HEK293 (cell line): ENCODE results near the gene IRX5.

Experiments used
- CTCF ChIA-PET: fragments of 350-600 bp; formaldehyde crosslinking; extraction: SDS; loops from one replicate; lab custom pipeline; 2021; ENCODE audit warnings: antibody characterized with exemption; lab: Yijun Ruan, JAX
- POLR2A ChIA-PET: fragments of 300-600 bp; formaldehyde crosslinking; extraction: SDS; loops from one replicate; lab custom pipeline; 2020; ENCODE audit warnings: antibody characterized with exemption, inconsistent platforms; lab: Yijun Ruan, JAX
- H3K27ac ChIP-seq: fragments of 200-500 bp; sonication (Bioruptor generic); 2 replicates; pipeline ENCODE4 v1.5.1; 2014; ENCODE audit warnings: low read depth, low read length, control low read depth, inconsistent platforms; ENCODE audit errors: extremely low read depth
- H3K36me3 ChIP-seq, 2 experiments: fragments of 200-500 bp in 1 of 2; sonication (Bioruptor generic) in 1 of 2; 1 replicate in 1 of 2; 2 replicates in 1 of 2; pipeline ENCODE4 v1.5.1; 2014 to 2017; ENCODE audit warnings: inconsistent platforms in 2 of 2, low read length in 2 of 2; ENCODE audit not compliant: control insufficient read depth in 2 of 2, insufficient read depth in 1 of 2
- H3K4me1 ChIP-seq: fragments of 200-500 bp; sonication (Bioruptor generic); 2 replicates; pipeline ENCODE4 v1.5.1; 2014; ENCODE audit warnings: mild to moderate bottlenecking, low read length, inconsistent platforms; ENCODE audit not compliant: control insufficient read depth, insufficient read depth
- H3K4me3 ChIP-seq: 2 replicates; pipeline ENCODE4 v1.5.1; 2011; ENCODE audit warnings: low read depth, mild to moderate bottlenecking, control low read depth, low read length, moderate library complexity
- H3K9me3 ChIP-seq: fragments of 200-500 bp; sonication (Bioruptor generic); 2 replicates; pipeline ENCODE4 v1.5.1; 2014; ENCODE audit warnings: low read depth, low read length, inconsistent platforms; ENCODE audit not compliant: control insufficient read depth, insufficient read depth
- GLI2 ChIP-seq: fragments of 450-650 bp; formaldehyde crosslinking; IDR thresholded peaks from 2 replicates; pipeline ENCODE4; 2017; ENCODE audit warnings: missing biosample characterization, missing genetic modification characterization, low read depth, borderline replicate concordance
- GLIS1 ChIP-seq: fragments of 450-650 bp; formaldehyde crosslinking; IDR thresholded peaks from 2 replicates; pipeline ENCODE4 v1.5.1; 2016; ENCODE audit warnings: missing biosample characterization, missing genetic modification characterization
- KLF8 ChIP-seq: fragments of 450-650 bp; formaldehyde crosslinking; IDR thresholded peaks from 2 replicates; pipeline ENCODE4 v1.5.1; 2016; ENCODE audit warnings: missing biosample characterization, missing genetic modification characterization
- TCF7L2 ChIP-seq: IDR thresholded peaks from 2 replicates; pipeline ENCODE4 v1.6.1; 2011; ENCODE audit warnings: low read depth, mild to moderate bottlenecking, inconsistent platforms, low read length, moderate library complexity, borderline replicate concordance
- ZBTB10 ChIP-seq: fragments of 450-650 bp; formaldehyde crosslinking; IDR thresholded peaks from 2 replicates; pipeline ENCODE4 v1.5.1; 2016; ENCODE audit warnings: missing biosample characterization, missing genetic modification characterization
- ZNF132 ChIP-seq: fragments of 450-650 bp; formaldehyde crosslinking; IDR thresholded peaks from 2 replicates; pipeline ENCODE4 v1.5.1; 2017; ENCODE audit warnings: missing biosample characterization, missing genetic modification characterization, borderline replicate concordance
- ZNF16 ChIP-seq: fragments of 450-650 bp; formaldehyde crosslinking; IDR thresholded peaks from 2 replicates; pipeline ENCODE4 v1.5.1; 2016; ENCODE audit warnings: low read depth, missing biosample characterization, missing genetic modification characterization
- ZNF211 ChIP-seq: fragments of 450-650 bp; formaldehyde crosslinking; IDR thresholded peaks from 2 replicates; pipeline ENCODE4 v1.5.1; 2016; ENCODE audit warnings: low read depth, missing biosample characterization, missing genetic modification characterization
- ZNF37A ChIP-seq: fragments of 450-650 bp; IDR thresholded peaks from 2 replicates; pipeline ENCODE4 v1.5.1; 2018; ENCODE audit warnings: missing biosample characterization, missing genetic modification characterization
- ZNF449 ChIP-seq: fragments of 450-650 bp; formaldehyde crosslinking; IDR thresholded peaks from 2 replicates; pipeline ENCODE4 v1.5.1; 2017; ENCODE audit warnings: missing biosample characterization, mild to moderate bottlenecking, missing genetic modification characterization, moderate library complexity
- ZNF580 ChIP-seq: fragments of 450-650 bp; formaldehyde crosslinking; IDR thresholded peaks from 2 replicates; pipeline ENCODE4 v1.5.1; 2016; ENCODE audit warnings: missing biosample characterization, missing genetic modification characterization
- ZNF610 ChIP-seq: fragments of 450-650 bp; formaldehyde crosslinking; IDR thresholded peaks from 2 replicates; pipeline ENCODE4 v1.5.1; 2016; ENCODE audit warnings: missing biosample characterization, missing genetic modification characterization, borderline replicate concordance
- ZNF664 ChIP-seq: fragments of 450-650 bp; formaldehyde crosslinking; IDR thresholded peaks from 2 replicates; pipeline ENCODE4 v1.5.1; 2016; ENCODE audit warnings: missing biosample characterization, missing genetic modification characterization
- ZNF791 ChIP-seq: fragments of 450-650 bp; formaldehyde crosslinking; IDR thresholded peaks from 2 replicates; pipeline ENCODE4 v1.5.1; 2016; ENCODE audit warnings: missing biosample characterization, missing genetic modification characterization
- ZSCAN4 ChIP-seq: fragments of 450-650 bp; formaldehyde crosslinking; IDR thresholded peaks from 2 replicates; pipeline ENCODE4 v1.5.1; 2017; ENCODE audit warnings: missing biosample characterization, missing genetic modification characterization
- TF ChIP-seq, protein P1 (sequence below): fragments of 450-650 bp; formaldehyde crosslinking; IDR thresholded peaks from 2 replicates; pipeline ENCODE4 v1.5.1; 2016; ENCODE audit warnings: missing biosample characterization, missing genetic modification characterization
- TF ChIP-seq, protein P2 (sequence below): fragments of 450-650 bp; formaldehyde crosslinking; conservative IDR thresholded peaks from 2 replicates; pipeline ENCODE4 v1.5.1; 2016; ENCODE audit warnings: low read depth, missing biosample characterization, missing genetic modification characterization

Gene IRX5

DNA sequence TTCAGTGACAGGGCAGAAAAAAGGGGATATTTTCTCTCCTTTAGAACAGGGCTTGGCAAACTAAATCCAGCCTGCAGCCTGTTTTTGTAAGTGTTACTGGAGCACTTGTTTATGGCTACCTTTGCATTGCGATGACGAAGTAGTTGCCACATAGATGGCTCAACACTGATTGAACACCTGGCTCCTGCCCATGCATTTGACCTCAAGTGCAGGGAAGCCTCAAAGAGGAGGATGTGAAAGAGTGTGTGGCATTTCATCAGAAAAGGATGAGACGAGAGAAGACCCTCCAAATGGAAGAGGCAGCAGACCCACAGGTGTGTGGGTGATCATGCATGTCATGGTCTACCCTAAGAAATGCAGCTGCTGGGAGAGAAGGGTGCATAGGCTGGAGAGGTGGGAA is 32.7 kb upstream of the IRX5 start:
- POLR2A ChIA-PET = no interaction called here
- no peak overlapping the region for H3K27ac ChIP-seq
- CTCF ChIA-PET = no interaction called here

DNA sequence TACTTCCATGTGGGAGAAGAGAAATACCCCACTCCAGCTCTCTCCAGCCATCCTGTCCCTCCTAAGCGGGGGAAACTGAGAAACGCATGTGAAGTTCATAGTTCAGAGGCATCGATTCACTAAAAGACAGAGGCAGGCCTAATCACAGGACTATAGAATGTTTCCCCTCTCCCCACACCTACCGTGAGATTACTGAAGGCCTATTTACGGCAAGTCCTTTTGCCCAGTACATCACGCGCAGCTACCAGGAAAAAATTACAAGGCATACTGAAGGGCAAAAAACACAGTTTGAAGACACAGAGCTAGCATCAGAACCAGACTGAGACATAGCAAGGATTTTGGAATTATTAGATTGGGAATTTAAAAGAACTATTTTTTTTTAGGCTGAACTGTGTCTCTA is 29.1 kb upstream of the IRX5 start:
- no peaks in the 10 kb centered on the region for H3K4me1 ChIP-seq
- H3K36me3 ChIP-seq = no peaks in the 10 kb centered on the region
- POLR2A ChIA-PET = no interaction called here
- no peak overlapping the region for H3K27ac ChIP-seq
- no peak overlapping the region for H3K4me3 ChIP-seq
- CTCF ChIA-PET = no interaction called here
- TF ChIP-seq ZNF449 (no peak), ZNF16 (no peak), ZNF132 (tag by site-specific recombination) (no peak), ZSCAN4 (tag by site-specific recombination) (no peak), ZBTB10 (tag by site-specific recombination) (no peak), GLI2 (tag by site-specific recombination) (no peak), ZNF791 (no peak), TCF7L2 (no peak), ZNF610 (tag by site-specific recombination) (no peak)
- no peaks in the 10 kb centered on the region for H3K9me3 ChIP-seq

More for the DNA sequence above, 32.7 kb upstream of the IRX5 start:
- TF ChIP-seq ZNF37A (tag by site-specific recombination) (no peak), KLF8 (no peak), ZNF610 (tag by site-specific recombination) (no peak), ZNF211 (no peak), GLIS1 (tag by site-specific recombination) (no peak), ZNF664 (tag by site-specific recombination) (no peak), ZNF580 (tag by site-specific recombination) (no peak)
- TF ChIP-seq, protein P1, sequence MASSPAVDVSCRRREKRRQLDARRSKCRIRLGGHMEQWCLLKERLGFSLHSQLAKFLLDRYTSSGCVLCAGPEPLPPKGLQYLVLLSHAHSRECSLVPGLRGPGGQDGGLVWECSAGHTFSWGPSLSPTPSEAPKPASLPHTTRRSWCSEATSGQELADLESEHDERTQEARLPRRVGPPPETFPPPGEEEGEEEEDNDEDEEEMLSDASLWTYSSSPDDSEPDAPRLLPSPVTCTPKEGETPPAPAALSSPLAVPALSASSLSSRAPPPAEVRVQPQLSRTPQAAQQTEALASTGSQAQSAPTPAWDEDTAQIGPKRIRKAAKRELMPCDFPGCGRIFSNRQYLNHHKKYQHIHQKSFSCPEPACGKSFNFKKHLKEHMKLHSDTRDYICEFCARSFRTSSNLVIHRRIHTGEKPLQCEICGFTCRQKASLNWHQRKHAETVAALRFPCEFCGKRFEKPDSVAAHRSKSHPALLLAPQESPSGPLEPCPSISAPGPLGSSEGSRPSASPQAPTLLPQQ (tag by site-specific recombination) = no peak
- TF ChIP-seq, protein P2, sequence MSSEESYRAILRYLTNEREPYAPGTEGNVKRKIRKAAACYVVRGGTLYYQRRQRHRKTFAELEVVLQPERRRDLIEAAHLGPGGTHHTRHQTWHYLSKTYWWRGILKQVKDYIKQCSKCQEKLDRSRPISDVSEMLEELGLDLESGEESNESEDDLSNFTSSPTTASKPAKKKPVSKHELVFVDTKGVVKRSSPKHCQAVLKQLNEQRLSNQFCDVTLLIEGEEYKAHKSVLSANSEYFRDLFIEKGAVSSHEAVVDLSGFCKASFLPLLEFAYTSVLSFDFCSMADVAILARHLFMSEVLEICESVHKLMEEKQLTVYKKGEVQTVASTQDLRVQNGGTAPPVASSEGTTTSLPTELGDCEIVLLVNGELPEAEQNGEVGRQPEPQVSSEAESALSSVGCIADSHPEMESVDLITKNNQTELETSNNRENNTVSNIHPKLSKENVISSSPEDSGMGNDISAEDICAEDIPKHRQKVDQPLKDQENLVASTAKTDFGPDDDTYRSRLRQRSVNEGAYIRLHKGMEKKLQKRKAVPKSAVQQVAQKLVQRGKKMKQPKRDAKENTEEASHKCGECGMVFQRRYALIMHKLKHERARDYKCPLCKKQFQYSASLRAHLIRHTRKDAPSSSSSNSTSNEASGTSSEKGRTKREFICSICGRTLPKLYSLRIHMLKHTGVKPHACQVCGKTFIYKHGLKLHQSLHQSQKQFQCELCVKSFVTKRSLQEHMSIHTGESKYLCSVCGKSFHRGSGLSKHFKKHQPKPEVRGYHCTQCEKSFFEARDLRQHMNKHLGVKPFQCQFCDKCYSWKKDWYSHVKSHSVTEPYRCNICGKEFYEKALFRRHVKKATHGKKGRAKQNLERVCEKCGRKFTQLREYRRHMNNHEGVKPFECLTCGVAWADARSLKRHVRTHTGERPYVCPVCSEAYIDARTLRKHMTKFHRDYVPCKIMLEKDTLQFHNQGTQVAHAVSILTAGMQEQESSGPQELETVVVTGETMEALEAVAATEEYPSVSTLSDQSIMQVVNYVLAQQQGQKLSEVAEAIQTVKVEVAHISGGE = no peak
- H3K4me3 ChIP-seq = no peak overlapping the region
- no peaks in the 10 kb centered on the region for H3K36me3 ChIP-seq
- H3K4me1 ChIP-seq = no peaks in the 10 kb centered on the region
- H3K9me3 ChIP-seq = no peaks in the 10 kb centered on the region
